Measurements from ENCODE around the gene IMMP1L. TPM values are rescaled to one million over a fixed set of nuclear protein-coding genes. Genes with fewer than 3 reads are reported as not detected.
A peak's percentile ranks its signal among the peaks of the same experiment; 100 is the strongest.

The IMMP1L gene
- total and polyA plus RNA-seq, 10 of the 15 experiments (the other 5 are each of a cell fraction or from before 2014, with no cell fraction given), result 29.4 to 145 (median 85.8) TPM

GRCh38 chr11:31443802-31444201 is 65.6 kb downstream of the IMMP1L start (continued):
- no peak for TF ChIP-seq E2F4 (IDR thresholded peaks at IDR 0.05; ENCODE audit: low read depth, low read length)
- no peak for TF ChIP-seq KAT2A (conservative IDR thresholded peaks at IDR 0.05; ENCODE audit: control insufficient read depth, low read depth, low read length)

GRCh38 chr11:31442086-31442485 is 67.3 kb downstream of the IMMP1L start:
- 76% methylated on average over 2 of the region's 2 CpGs for WGBS (ENCODE audit: insufficient coverage, insufficient replicate concordance, low lambda C conversion rate, missing lambda C conversion rate)
- CTCF ChIA-PET, result interaction anchor here (1.2 kb wide), 1 partner anchor 516 kb away, joined by 3 read pairs; no protein-coding TSS in a partner anchor
- H4K20me1 ChIP-seq (ENCODE audit: control insufficient read depth, insufficient read depth), result no peaks in the 10 kb centered on the region
- no peak overlapping the region for H2AFZ ChIP-seq (ENCODE audit: control insufficient read depth, low read depth, low read length)
- SMC1A ChIA-PET (ENCODE audit: uncharacterized antibody, unreplicated experiment), result no interaction called here
- ATAC-seq (no peak), FAIRE-seq (no peak), DNase-seq (ENCODE audit: low read depth, low spot score) (no peak)
- H3K27ac ChIP-seq (ENCODE audit: control insufficient read depth, insufficient read depth), result no peak overlapping the region
- RAD21 ChIA-PET (ENCODE audit: unreplicated experiment), result no interaction called here
- no peaks in the 10 kb centered on the region for H3K4me1 ChIP-seq (ENCODE audit: control insufficient read depth, insufficient read depth, low read length)
- H3K9me3 ChIP-seq (replicated peaks; ENCODE audit: control insufficient read depth, insufficient read depth, low read length), result no peaks in the 10 kb centered on the region
- no peaks in the 10 kb centered on the region for H3K79me2 ChIP-seq (ENCODE audit: control insufficient read depth, insufficient read depth, low read length)
- POLR2A ChIA-PET, result no interaction called here
- BruUV-seq (replicated peaks), result no TSS peak
- intact Hi-C loops (cut with micrococcal nuclease; ENCODE audit: unreplicated experiment) (no loop called here), in situ Hi-C loops (cut with MboI) (no loop called here)
- H3K9ac ChIP-seq (ENCODE audit: control insufficient read depth, insufficient read depth, low read length), result no peak overlapping the region
- H3K4me2 ChIP-seq (ENCODE audit: control insufficient read depth, insufficient read depth), result no peak overlapping the region
- H3K4me3 ChIP-seq, result no peak overlapping the region
- TF ChIP-seq NR2C1 (IDR thresholded peaks at IDR 0.05), result no peak
- TF ChIP-seq WRNIP1 (IDR thresholded peaks at IDR 0.05; ENCODE audit: borderline replicate concordance, low read depth, low read length), result no peak
- no peaks in the 10 kb centered on the region for H3K27me3 ChIP-seq (replicated peaks in 1 of 2; ENCODE audit: control insufficient read depth in 2 of 2, insufficient read depth in 2 of 2, low read length in 1 of 2)
- 0 out of 4 replicates have a peak, but pooled peaks cover 0 to under 1% of the 10 kb centered on the region in 2 experiments for H3K36me3 ChIP-seq (ENCODE audit: control insufficient read depth in 2 of 2, insufficient read depth in 2 of 2, low read length in 1 of 2)

- RAD21 ChIA-PET (ENCODE audit: unreplicated experiment), result no interaction called here
- Histone ChIP-seq H3K9ac (ENCODE audit: control insufficient read depth, insufficient read depth, low read length) (no peak overlapping the region), H3K4me2 (ENCODE audit: control insufficient read depth, insufficient read depth) (no peak overlapping the region), H4K20me1 (ENCODE audit: control insufficient read depth, insufficient read depth) (no peaks in the 10 kb centered on the region), H3K4me3 (no peak overlapping the region), H3K79me2 (ENCODE audit: control insufficient read depth, insufficient read depth, low read length) (no peaks in the 10 kb centered on the region), H3K4me1 (ENCODE audit: control insufficient read depth, insufficient read depth, low read length) (no peaks in the 10 kb centered on the region), H3K9me3 (replicated peaks; ENCODE audit: control insufficient read depth, insufficient read depth, low read length) (no peaks in the 10 kb centered on the region), H3K27me3 (replicated peaks in 1 of 2; ENCODE audit: control insufficient read depth in 2 of 2, insufficient read depth in 2 of 2, low read length in 1 of 2) (no peaks in the 10 kb centered on the region), H3K27ac (ENCODE audit: control insufficient read depth, insufficient read depth) (no peak overlapping the region), H2AFZ (ENCODE audit: control insufficient read depth, low read depth, low read length) (no peak overlapping the region), H3K36me3 (ENCODE audit: control insufficient read depth in 2 of 2, insufficient read depth in 2 of 2, low read length in 1 of 2) (no peaks in the 10 kb centered on the region)
- SMC1A ChIA-PET (ENCODE audit: uncharacterized antibody, unreplicated experiment), result interaction anchor here (0.6 kb wide), 1 partner anchor 198 kb away, joined by 5 read pairs; no protein-coding TSS in a partner anchor
- CTCF ChIA-PET, result interaction anchor here (1.2 kb wide), 1 partner anchor 517 kb away, joined by 3 read pairs; no protein-coding TSS in a partner anchor
- intact Hi-C loops (cut with micrococcal nuclease; ENCODE audit: unreplicated experiment) (no loop called here), in situ Hi-C loops (cut with MboI) (no loop called here)
- DNase-seq (ENCODE audit: low read depth, low spot score) (no peak), ATAC-seq (no peak), FAIRE-seq (peak; percentile 52)
- BruUV-seq (replicated peaks), result no TSS peak
- POLR2A ChIA-PET, result no interaction called here
- TF ChIP-seq JUND (IDR thresholded peaks at IDR 0.05; ENCODE audit: low read depth, low read length) (no peak), PML (IDR thresholded peaks at IDR 0.05; ENCODE audit: low read length) (no peak), ZBTB33 (IDR thresholded peaks at IDR 0.05) (no peak), POLR2AphosphoS2 (IDR thresholded peaks at IDR 0.05; ENCODE audit: low read depth, low read length) (no peak), EGR1 (IDR thresholded peaks at IDR 0.05; ENCODE audit: borderline replicate concordance in 1 of 2, low read depth in 2 of 2, low read length in 2 of 2) (no peak), EZH2 (IDR thresholded peaks at IDR 0.05; ENCODE audit: borderline replicate concordance, control insufficient read depth, low read depth, low read length) (no peak)
These were observed 68.1 kb downstream of the IMMP1L start for GRCh38 chr11:31441296-31441695.

All from GM12878 (cell line).